ENCODE results near the gene SUSD5.

- no peak for TF ChIP-seq CTCF (IDR thresholded peaks at IDR 0.05)
- no peak for TF ChIP-seq POLR2A (IDR thresholded peaks at IDR 0.05)
Observed at GRCh38 chr3:33240261-33240660, 21.7 kb upstream of the SUSD5 start.
